Mesothelial cell of epicardium (in vitro differentiated cells): Measurements from ENCODE around the gene PAX8. TPM values are rescaled to one million over a fixed set of nuclear protein-coding genes. Genes with fewer than 3 reads are reported as not detected.
"Not testable (repeated sequence)": the region's sequence is repeated elsewhere in the genome, so short reads cannot be mapped to it uniquely, and the experiment has no call there.

ENCODE experiments used
- DNase-seq, 2 experiments: peaks; one replicate each; pipeline ENCODE4 v3.0.0; 2021; ENCODE audit warnings: low spot score in 2 of 2; ENCODE audit not compliant: unreplicated experiment in 2 of 2
- H3K27ac Mint-ChIP-seq: 2 replicates; pipeline ENCODE4 v1.8.0; 2021; ENCODE audit warnings: mixed read lengths
- H3K27me3 Mint-ChIP-seq: 2 replicates; pipeline ENCODE4 v1.8.0; 2021; ENCODE audit warnings: low read depth, mixed read lengths
- H3K36me3 Mint-ChIP-seq: 2 replicates; pipeline ENCODE4 v1.8.0; 2021; ENCODE audit warnings: mixed read lengths
- H3K4me1 Mint-ChIP-seq: 2 replicates; pipeline ENCODE4 v1.8.0; 2021; ENCODE audit warnings: mixed read lengths
- H3K4me3 Mint-ChIP-seq: 2 replicates; pipeline ENCODE4 v1.8.0; 2021; ENCODE audit warnings: mild to moderate bottlenecking, moderate library complexity, mixed read lengths
- H3K9me3 Mint-ChIP-seq: 2 replicates; pipeline ENCODE4 v1.8.0; 2021; ENCODE audit warnings: mixed read lengths
- total RNA-seq: library from RNA; stranded (reverse); gene quantifications from 3 replicates; pipeline ENCODE4 v1.2.1, GENCODE V29; 2021
- TF ChIP-seq, protein P1 (sequence below): fragments of 200-600 bp; sonication (generic); IDR thresholded peaks from one replicate; pipeline ENCODE4 v1.5.0; 2021; ENCODE audit warnings: antibody characterized with exemption; ENCODE audit not compliant: unreplicated experiment

The PAX8 gene
- total RNA-seq, 1 donor from 2014 or later: 0.13 TPM

DNA sequence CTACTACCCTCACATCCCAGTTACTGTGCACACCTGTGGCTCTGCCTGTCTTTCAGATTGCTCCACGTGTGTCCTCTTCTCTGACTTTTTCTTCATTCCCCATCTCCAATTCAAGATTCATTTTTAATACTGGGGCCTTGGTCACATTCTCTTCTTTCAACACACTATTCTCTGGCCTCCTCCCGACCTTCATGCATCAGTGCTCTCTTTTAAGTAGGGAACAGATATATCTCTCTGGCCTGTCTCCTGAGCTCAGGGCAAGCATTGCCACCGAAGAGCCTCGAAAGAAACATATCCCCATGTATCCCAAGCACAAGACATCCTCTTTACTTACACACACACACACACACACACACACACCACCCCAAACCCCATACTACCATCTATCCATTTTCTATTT is 21.6 kb upstream of the PAX8 start:
- no peaks in the 10 kb centered on the region for H3K4me1 Mint-ChIP-seq
- no peak for DNase-seq
- H3K4me3 Mint-ChIP-seq: no peak overlapping the region
- no peaks in the 10 kb centered on the region for H3K36me3 Mint-ChIP-seq
- no peaks in the 10 kb centered on the region for H3K9me3 Mint-ChIP-seq
- TF ChIP-seq, protein P1, sequence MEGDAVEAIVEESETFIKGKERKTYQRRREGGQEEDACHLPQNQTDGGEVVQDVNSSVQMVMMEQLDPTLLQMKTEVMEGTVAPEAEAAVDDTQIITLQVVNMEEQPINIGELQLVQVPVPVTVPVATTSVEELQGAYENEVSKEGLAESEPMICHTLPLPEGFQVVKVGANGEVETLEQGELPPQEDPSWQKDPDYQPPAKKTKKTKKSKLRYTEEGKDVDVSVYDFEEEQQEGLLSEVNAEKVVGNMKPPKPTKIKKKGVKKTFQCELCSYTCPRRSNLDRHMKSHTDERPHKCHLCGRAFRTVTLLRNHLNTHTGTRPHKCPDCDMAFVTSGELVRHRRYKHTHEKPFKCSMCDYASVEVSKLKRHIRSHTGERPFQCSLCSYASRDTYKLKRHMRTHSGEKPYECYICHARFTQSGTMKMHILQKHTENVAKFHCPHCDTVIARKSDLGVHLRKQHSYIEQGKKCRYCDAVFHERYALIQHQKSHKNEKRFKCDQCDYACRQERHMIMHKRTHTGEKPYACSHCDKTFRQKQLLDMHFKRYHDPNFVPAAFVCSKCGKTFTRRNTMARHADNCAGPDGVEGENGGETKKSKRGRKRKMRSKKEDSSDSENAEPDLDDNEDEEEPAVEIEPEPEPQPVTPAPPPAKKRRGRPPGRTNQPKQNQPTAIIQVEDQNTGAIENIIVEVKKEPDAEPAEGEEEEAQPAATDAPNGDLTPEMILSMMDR: no peak
- no peak overlapping the region for H3K27ac Mint-ChIP-seq
- peaks cover 42% of the 10 kb centered on the region for H3K27me3 Mint-ChIP-seq

DNA sequence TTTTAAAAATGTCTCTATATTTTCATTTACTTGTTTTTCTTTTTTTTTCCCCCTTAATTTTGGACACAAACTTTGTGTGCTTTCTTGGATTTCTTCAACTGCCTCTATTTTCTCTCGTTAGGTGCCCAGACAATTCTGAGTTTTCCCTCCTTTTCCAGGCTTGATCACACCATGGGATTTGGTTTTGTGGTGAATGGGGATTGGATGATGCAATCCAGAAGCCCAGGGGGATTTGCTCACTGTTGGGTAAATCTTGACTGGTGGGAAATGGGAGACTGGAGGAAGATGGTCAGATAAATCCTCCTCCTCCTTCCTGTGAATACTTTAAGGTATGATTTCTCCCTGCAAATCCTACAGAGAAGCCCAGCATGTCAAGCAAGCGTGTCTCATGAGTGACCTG is 19.5 kb upstream of the PAX8 start:
- H3K4me1 Mint-ChIP-seq: no peaks in the 10 kb centered on the region
- no peak for DNase-seq
- peaks cover 54% of the 10 kb centered on the region for H3K27me3 Mint-ChIP-seq
- no peak overlapping the region for H3K4me3 Mint-ChIP-seq
- no peaks in the 10 kb centered on the region for H3K9me3 Mint-ChIP-seq
- H3K27ac Mint-ChIP-seq: no peak overlapping the region
- H3K36me3 Mint-ChIP-seq: no peaks in the 10 kb centered on the region
- TF ChIP-seq, protein P1: no peak

DNA sequence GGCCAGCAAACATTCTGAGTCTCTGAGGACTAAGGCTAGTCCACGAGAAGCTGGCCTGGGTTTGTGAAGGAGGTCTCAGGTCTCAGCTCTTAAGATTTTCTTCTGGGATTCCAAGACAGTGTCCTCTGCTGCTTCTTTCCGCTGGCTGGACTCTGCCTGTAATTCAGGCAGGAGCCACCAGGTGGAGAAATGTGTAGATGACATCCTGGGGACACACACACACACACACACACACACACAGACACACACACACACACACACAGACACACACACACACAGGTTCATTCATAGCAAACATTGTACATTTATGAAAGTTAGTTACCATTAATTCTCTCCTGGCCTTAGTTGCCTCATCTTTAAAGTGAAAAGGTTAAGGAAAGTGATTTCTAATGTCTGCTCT is 18.9 kb upstream of the PAX8 start:
- not testable (repeated sequence) for H3K9me3 Mint-ChIP-seq, H3K36me3 Mint-ChIP-seq, H3K4me1 Mint-ChIP-seq, H3K27ac Mint-ChIP-seq, DNase-seq, H3K4me3 Mint-ChIP-seq
- H3K27me3 Mint-ChIP-seq: peaks cover 60% of the 10 kb centered on the region

DNA sequence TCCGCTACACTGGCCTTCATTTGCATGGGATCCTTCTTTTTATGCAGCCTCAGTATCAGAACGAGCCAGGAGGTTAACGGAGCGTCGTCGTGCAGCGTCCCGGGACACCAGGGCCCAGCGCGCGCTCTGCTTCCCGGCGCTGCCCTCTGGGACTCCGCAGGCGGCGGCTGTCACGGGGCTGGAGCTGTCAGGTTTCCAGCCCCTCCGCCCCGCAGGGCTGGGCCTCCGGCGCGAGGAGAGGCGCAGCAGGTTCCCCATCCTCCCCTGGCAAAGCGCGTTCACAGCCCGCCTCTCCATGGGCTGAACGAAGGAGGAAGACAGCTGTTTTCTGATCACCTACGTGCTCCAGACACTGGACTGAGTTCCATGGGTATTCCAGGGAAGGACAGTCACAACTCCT is 12.5 kb upstream of the PAX8 start:
- no peak overlapping the region for H3K4me3 Mint-ChIP-seq
- H3K27ac Mint-ChIP-seq: no peak overlapping the region
- TF ChIP-seq, protein P1: no peak
- no peak for DNase-seq
- H3K36me3 Mint-ChIP-seq: no peaks in the 10 kb centered on the region
- peaks cover 98% of the 10 kb centered on the region for H3K27me3 Mint-ChIP-seq
- H3K9me3 Mint-ChIP-seq: no peaks in the 10 kb centered on the region
- peaks cover 2% of the 10 kb centered on the region for H3K4me1 Mint-ChIP-seq

DNA sequence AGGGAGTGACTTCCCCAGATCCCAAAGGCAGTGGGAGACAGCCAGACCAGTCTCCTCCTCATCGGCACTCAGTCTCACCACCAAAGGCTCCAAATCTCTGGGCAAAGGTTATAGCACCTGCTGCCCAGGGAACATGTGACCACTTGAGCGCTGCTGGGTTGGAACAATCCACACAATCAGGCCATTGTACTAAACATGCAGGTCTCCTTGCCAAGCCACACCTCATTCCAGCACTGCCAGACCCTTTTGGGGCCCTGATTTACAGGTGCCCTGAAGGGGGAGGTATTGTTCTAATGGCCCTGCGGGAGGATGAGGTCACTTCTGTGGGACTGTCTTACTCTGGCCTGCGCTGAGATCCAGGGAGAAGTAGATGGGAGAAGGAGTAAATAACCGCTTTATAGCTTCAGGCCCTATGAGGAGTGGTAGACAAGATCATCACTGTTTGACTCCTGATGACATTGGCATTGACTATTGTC is 10.0 kb upstream of the PAX8 start:
- H3K4me3 Mint-ChIP-seq, H3K36me3 Mint-ChIP-seq, H3K27ac Mint-ChIP-seq, H3K4me1 Mint-ChIP-seq, DNase-seq, H3K9me3 Mint-ChIP-seq: not testable (repeated sequence)
- peaks cover 90% of the 10 kb centered on the region for H3K27me3 Mint-ChIP-seq

DNA sequence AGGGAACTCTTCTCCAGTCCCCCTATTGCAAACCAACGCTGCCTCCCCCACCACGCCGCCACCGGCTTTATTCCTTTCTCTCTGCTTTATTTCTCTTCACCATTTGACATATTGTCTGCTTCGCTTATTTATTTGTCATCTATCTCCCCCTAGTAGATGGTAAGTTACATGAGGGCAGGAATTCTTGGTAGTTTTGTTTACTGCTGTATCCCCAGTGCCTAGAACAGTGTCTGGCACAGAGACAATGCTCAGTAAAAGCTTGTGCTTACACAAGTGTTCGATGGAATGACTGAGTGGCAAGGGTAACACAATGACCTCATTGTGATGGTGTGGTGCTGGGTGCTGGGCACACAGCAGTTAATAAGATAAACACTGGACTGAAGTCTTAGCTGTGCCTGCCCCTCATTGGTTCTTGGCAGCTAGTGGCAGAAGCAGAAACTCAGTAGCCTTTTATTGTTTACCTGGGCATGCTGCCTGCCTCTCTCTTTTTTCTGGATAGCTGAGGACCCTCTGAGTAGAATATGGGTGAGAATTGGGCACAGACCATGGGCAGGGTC is 9.5 kb upstream of the PAX8 start:
- not testable (repeated sequence) for H3K36me3 Mint-ChIP-seq, H3K4me3 Mint-ChIP-seq, H3K4me1 Mint-ChIP-seq, DNase-seq, H3K27ac Mint-ChIP-seq, H3K9me3 Mint-ChIP-seq
- H3K27me3 Mint-ChIP-seq: peaks cover 87% of the 10 kb centered on the region

DNA sequence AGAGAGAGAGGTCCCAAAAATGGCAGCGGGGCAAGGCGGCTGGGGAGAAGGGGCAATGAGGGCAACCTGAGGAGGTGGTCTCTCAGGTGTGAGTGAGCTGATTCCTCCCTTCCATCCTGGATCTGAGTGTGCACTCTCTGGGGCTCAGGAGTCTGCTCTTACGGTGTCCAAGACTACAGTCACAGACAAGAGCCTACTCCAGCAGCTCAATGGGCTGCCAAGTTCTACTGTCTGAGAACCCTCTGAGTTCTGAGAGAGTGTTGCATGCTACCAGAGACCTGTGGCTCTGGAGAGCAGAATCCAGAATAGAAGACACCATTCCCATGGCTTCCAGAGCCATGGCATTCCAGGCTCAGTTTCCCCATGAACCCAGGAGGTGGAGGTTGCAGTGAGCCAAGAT is 7.1 kb upstream of the PAX8 start:
- no peak for DNase-seq
- Mint-ChIP-seq H3K36me3 (no peaks in the 10 kb centered on the region), H3K4me3 (no peak overlapping the region), H3K9me3 (no peaks in the 10 kb centered on the region), H3K4me1 (peaks cover 2% of the 10 kb centered on the region), H3K27ac (no peak overlapping the region), H3K27me3 (peaks cover 86% of the 10 kb centered on the region)
- TF ChIP-seq, protein P1: no peak

DNA sequence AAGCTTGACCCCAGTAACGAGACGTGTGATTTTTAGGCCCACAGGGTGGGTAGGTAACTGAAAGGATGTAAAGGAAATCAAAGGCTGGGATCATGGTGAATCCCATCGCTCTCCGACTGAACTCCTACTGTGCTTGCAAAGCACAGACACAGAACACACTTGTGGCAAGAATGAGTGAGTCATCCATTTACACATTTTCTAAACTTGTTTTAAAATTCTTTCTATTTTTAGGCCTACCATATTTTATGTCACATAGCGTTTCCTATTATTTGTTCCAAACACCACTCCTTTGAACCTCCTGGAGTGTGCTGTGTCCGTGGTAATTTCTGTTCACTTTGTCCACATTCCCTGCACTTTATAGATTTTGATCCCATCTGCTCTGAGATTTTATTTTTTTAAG is 6.3 kb upstream of the PAX8 start:
- not testable (repeated sequence) for H3K36me3 Mint-ChIP-seq, H3K9me3 Mint-ChIP-seq, H3K27ac Mint-ChIP-seq, DNase-seq, H3K4me1 Mint-ChIP-seq, H3K4me3 Mint-ChIP-seq
- peaks cover 86% of the 10 kb centered on the region for H3K27me3 Mint-ChIP-seq
